ENCODE measurements around the gene ERN1.

The ERN1 gene

DNA sequence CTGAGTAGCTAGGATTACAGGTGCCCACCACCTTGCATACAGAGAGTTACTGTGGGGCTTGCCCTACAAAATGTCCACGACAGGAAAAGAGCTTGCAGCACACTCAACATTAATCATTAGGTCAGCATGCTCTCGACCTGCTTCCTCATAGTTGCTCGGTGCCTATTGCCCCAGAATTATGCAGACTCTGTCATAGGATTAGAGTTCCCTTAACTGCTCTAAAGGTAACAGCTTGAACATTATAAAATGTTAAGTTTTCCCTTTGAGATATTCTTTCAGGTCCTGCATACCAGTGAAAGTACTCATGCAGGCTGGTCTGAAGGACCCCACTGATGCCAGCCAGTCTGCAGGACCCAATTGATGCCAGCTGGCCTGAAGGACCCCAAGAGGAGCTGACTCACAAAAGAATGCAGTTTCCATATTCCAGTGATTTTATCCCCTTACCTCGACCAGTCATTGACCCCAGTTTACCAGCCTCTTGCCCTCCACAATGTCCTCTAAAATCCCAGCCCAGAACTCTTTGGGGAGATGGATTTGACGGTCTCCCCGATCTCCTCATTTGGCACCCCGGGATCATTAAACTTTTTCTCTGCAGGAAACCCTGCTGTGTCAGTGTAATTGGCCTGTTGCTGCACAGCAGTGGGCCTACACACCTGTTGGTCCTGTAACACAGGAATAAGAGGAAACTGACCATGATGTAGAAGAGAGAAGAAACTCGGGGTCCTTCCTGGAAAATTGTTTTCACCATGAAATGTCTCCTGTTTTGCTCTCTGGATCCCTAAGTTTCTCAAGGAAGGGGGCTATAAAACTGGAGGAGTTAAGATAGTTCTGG lies 120.2 kb downstream of the ERN1 start:
- no peak overlapping the region for H3K27ac ChIP-seq (replicated peaks; ENCODE audit: low read length)
- H3K4me3 ChIP-seq (ENCODE audit: low read length in 2 of 2) = no peak overlapping the region
- H3K79me1 ChIP-seq (ENCODE audit: low read depth, low read length) = no peaks in the 10 kb centered on the region
- peaks cover 0 to 5% of the 10 kb centered on the region in 2 donors for H3K4me1 ChIP-seq (ENCODE audit: control insufficient read depth in 2 of 2, insufficient read depth in 1 of 2, low read depth in 1 of 2, low read length in 2 of 2)
- H3K4ac ChIP-seq (ENCODE audit: low read length) = no peak overlapping the region
- H2AFZ ChIP-seq (ENCODE audit: low read length) = no peak overlapping the region
- no peaks in the 10 kb centered on the region for H3K36me3 ChIP-seq (replicated peaks in 1 of 2; ENCODE audit: control insufficient read depth in 2 of 2, insufficient read depth in 2 of 2, low read length in 2 of 2)
- no peak overlapping the region for H2BK120ac ChIP-seq (ENCODE audit: low read depth, low read length)
- H3K4me2 ChIP-seq (ENCODE audit: insufficient read depth, low read length, poor library complexity, severe bottlenecking) = no peak overlapping the region
- peaks cover 0 to 29% (median 0%) of the 10 kb centered on the region in 3 experiments for H3K27me3 ChIP-seq (ENCODE audit: control insufficient read depth in 3 of 3, insufficient read depth in 3 of 3, low read depth in 1 of 3, low read length in 3 of 3)
- H3K18ac ChIP-seq (ENCODE audit: low read length) = no peak overlapping the region
- H3K9ac ChIP-seq (ENCODE audit: low read depth, low read length, poor library complexity) = no peak overlapping the region
- no peak overlapping the region for H3K14ac ChIP-seq (ENCODE audit: low read length)
- H4K8ac ChIP-seq (ENCODE audit: low read depth, low read length) = no peak overlapping the region
- H2BK12ac ChIP-seq (ENCODE audit: low read length) = no peak overlapping the region
- WGBS, 2 donors (ENCODE audit: extremely low coverage in 2 of 2, insufficient read length in 2 of 2, insufficient replicate concordance in 1 of 2) = no CpG with 5 or more reads among the region's 8 CpGs
- H3K9me3 ChIP-seq (replicated peaks in 1 of 2; ENCODE audit: control insufficient read depth in 2 of 2, insufficient read depth in 1 of 2, low read depth in 1 of 2, low read length in 2 of 2) = no peaks in the 10 kb centered on the region
- no peak overlapping the region for H2BK5ac ChIP-seq (ENCODE audit: low read length)
- H2AK5ac ChIP-seq (ENCODE audit: low read depth, low read length) = no peak overlapping the region
- no peak overlapping the region for H4K91ac ChIP-seq (ENCODE audit: low read depth, low read length, poor library complexity)
- no peak overlapping the region for H3K23ac ChIP-seq (ENCODE audit: low read depth, low read length, poor library complexity)
- no peak overlapping the region for H2BK15ac ChIP-seq (ENCODE audit: low read length)
- DNase-seq (ENCODE audit: low spot score) = no peak

DNA sequence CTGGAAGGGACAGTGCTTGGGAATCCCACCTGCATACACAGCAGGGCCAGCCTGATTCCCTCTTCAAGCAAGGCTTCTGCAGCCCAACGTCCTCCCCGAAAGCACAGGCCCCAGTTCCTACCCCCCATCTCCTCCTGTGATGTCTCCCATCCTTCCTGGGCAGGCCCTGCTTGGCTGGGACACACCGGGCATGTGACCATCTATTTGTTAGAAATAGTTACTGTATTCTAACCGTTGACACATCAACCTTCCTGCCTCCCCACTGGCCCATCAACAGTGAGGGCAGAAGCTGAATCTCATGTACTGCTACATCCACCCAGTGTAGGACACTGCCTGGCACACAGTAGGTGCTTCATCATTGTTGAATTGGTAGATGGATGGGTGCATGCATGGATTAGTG lies 121.1 kb downstream of the ERN1 start:
- Histone ChIP-seq H3K9ac (ENCODE audit: low read depth, low read length, poor library complexity) (no peak overlapping the region), H3K4ac (ENCODE audit: low read length) (no peak overlapping the region), H2AK5ac (ENCODE audit: low read depth, low read length) (no peak overlapping the region), H3K4me2 (ENCODE audit: insufficient read depth, low read length, poor library complexity, severe bottlenecking) (no peak overlapping the region), H3K36me3 (replicated peaks in 1 of 2; ENCODE audit: control insufficient read depth in 2 of 2, insufficient read depth in 2 of 2, low read length in 2 of 2) (no peaks in the 10 kb centered on the region), H2BK12ac (ENCODE audit: low read length) (no peak overlapping the region), H2BK15ac (ENCODE audit: low read length) (no peak overlapping the region), H3K23ac (ENCODE audit: low read depth, low read length, poor library complexity) (no peak overlapping the region), H3K9me3 (replicated peaks in 1 of 2; ENCODE audit: control insufficient read depth in 2 of 2, insufficient read depth in 1 of 2, low read depth in 1 of 2, low read length in 2 of 2) (no peaks in the 10 kb centered on the region), H4K8ac (ENCODE audit: low read depth, low read length) (no peak overlapping the region), H3K27me3 (ENCODE audit: control insufficient read depth in 3 of 3, insufficient read depth in 3 of 3, low read depth in 1 of 3, low read length in 3 of 3) (peaks cover 0 to 30% (median 0%) of the 10 kb centered on the region in 3 experiments), H3K18ac (ENCODE audit: low read length) (no peak overlapping the region), H3K4me3 (ENCODE audit: low read length in 2 of 2) (peak overlapping the region in 1 of 2 donors; percentile 23), H2AFZ (ENCODE audit: low read length) (no peak overlapping the region), H4K91ac (ENCODE audit: low read depth, low read length, poor library complexity) (no peak overlapping the region), H3K27ac (replicated peaks; ENCODE audit: low read length) (no peak overlapping the region), H2BK5ac (ENCODE audit: low read length) (no peak overlapping the region), H3K79me1 (ENCODE audit: low read depth, low read length) (no peaks in the 10 kb centered on the region), H3K14ac (ENCODE audit: low read length) (no peak overlapping the region), H3K4me1 (ENCODE audit: control insufficient read depth in 2 of 2, insufficient read depth in 1 of 2, low read depth in 1 of 2, low read length in 2 of 2) (peaks cover 0 to 5% of the 10 kb centered on the region in 2 donors), H2BK120ac (ENCODE audit: low read depth, low read length) (no peak overlapping the region)
- DNase-seq (ENCODE audit: low spot score) = no peak
- WGBS, 2 donors (ENCODE audit: extremely low coverage in 2 of 2, insufficient read length in 2 of 2, insufficient replicate concordance in 1 of 2) = no CpG with 5 or more reads among the region's 4 CpGs

DNA sequence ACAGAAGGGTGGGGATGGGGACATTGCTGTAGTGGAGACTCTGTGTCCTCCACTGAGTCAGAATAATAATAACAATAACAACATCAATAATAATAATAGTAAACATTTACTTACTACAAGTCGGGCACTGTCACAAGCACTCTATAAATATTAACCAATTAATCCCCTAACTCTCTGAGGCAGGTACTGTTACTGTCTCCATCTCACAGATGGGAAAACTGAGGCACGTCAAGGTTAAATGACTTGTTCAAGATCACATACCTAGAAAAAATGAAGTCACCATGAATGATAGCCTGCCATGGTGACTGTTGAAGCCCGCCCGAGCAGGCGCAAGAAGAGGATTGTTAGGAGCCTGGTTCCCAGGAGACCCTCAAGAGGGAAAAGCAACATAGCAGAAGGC lies 121.6 kb downstream of the ERN1 start:
- Histone ChIP-seq H3K9ac (ENCODE audit: low read depth, low read length, poor library complexity) (no peak overlapping the region), H4K8ac (ENCODE audit: low read depth, low read length) (no peak overlapping the region), H2BK15ac (ENCODE audit: low read length) (no peak overlapping the region), H3K79me1 (ENCODE audit: low read depth, low read length) (no peaks in the 10 kb centered on the region), H2BK5ac (ENCODE audit: low read length) (no peak overlapping the region), H3K9me3 (replicated peaks in 1 of 2; ENCODE audit: control insufficient read depth in 2 of 2, insufficient read depth in 1 of 2, low read depth in 1 of 2, low read length in 2 of 2) (no peaks in the 10 kb centered on the region), H3K36me3 (replicated peaks in 1 of 2; ENCODE audit: control insufficient read depth in 2 of 2, insufficient read depth in 2 of 2, low read length in 2 of 2) (no peaks in the 10 kb centered on the region), H3K18ac (ENCODE audit: low read length) (no peak overlapping the region), H2BK120ac (ENCODE audit: low read depth, low read length) (no peak overlapping the region), H3K4me2 (ENCODE audit: insufficient read depth, low read length, poor library complexity, severe bottlenecking) (no peak overlapping the region), H3K4me3 (ENCODE audit: low read length in 2 of 2) (peak overlapping the region in 1 of 2 donors; percentile 23), H3K23ac (ENCODE audit: low read depth, low read length, poor library complexity) (no peak overlapping the region), H3K27me3 (ENCODE audit: control insufficient read depth in 3 of 3, insufficient read depth in 3 of 3, low read depth in 1 of 3, low read length in 3 of 3) (peaks cover 0 to 33% (median 0%) of the 10 kb centered on the region in 3 experiments), H2BK12ac (ENCODE audit: low read length) (no peak overlapping the region), H3K27ac (replicated peaks; ENCODE audit: low read length) (no peak overlapping the region), H4K91ac (ENCODE audit: low read depth, low read length, poor library complexity) (no peak overlapping the region), H3K4ac (ENCODE audit: low read length) (no peak overlapping the region), H3K14ac (ENCODE audit: low read length) (no peak overlapping the region), H2AK5ac (ENCODE audit: low read depth, low read length) (no peak overlapping the region), H3K4me1 (ENCODE audit: control insufficient read depth in 2 of 2, insufficient read depth in 1 of 2, low read depth in 1 of 2, low read length in 2 of 2) (peaks cover 0 to 5% of the 10 kb centered on the region in 2 donors), H2AFZ (ENCODE audit: low read length) (no peak overlapping the region)
- no CpG with 5 or more reads among the region's 5 CpGs for WGBS, 2 donors (ENCODE audit: extremely low coverage in 2 of 2, insufficient read length in 2 of 2, insufficient replicate concordance in 1 of 2)
- no peak for DNase-seq (ENCODE audit: low spot score)

DNA sequence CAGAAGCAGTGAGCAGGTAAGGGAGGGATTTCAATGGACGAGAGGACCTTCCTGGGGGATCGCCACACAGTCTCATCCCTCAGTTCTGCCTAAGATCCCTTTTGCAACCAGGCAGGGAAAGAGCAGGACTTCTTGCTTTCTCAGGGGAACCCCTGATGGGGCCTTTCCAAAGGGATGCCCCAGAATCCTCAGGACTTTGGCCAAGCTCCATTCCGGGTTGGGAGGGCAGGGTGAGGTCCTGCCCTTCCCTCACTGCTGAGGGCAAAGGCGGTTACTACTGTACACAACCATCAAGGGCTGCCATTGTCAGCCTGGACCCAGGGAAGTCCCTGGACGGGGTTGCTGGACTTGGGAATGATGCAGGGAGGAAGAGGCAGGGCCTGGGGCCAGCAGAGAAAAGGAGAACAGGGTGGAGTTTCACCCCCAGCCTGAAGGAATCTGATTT lies 122.1 kb downstream of the ERN1 start:
- no peaks in the 10 kb centered on the region for H3K36me3 ChIP-seq (replicated peaks in 1 of 2; ENCODE audit: control insufficient read depth in 2 of 2, insufficient read depth in 2 of 2, low read length in 2 of 2)
- no peak overlapping the region for H2BK15ac ChIP-seq (ENCODE audit: low read length)
- H3K27ac ChIP-seq (replicated peaks; ENCODE audit: low read length) = no peak overlapping the region
- no peak overlapping the region for H3K4me3 ChIP-seq (ENCODE audit: low read length in 2 of 2)
- H4K8ac ChIP-seq (ENCODE audit: low read depth, low read length) = no peak overlapping the region
- H3K4me2 ChIP-seq (ENCODE audit: insufficient read depth, low read length, poor library complexity, severe bottlenecking) = no peak overlapping the region
- H2AK5ac ChIP-seq (ENCODE audit: low read depth, low read length) = no peak overlapping the region
- no peak overlapping the region for H2AFZ ChIP-seq (ENCODE audit: low read length)
- H2BK5ac ChIP-seq (ENCODE audit: low read length) = no peak overlapping the region
- H3K18ac ChIP-seq (ENCODE audit: low read length) = no peak overlapping the region
- H2BK12ac ChIP-seq (ENCODE audit: low read length) = no peak overlapping the region
- no peak overlapping the region for H3K23ac ChIP-seq (ENCODE audit: low read depth, low read length, poor library complexity)
- H3K9ac ChIP-seq (ENCODE audit: low read depth, low read length, poor library complexity) = no peak overlapping the region
- no peak overlapping the region for H3K14ac ChIP-seq (ENCODE audit: low read length)
- H3K27me3 ChIP-seq (ENCODE audit: control insufficient read depth in 3 of 3, insufficient read depth in 3 of 3, low read depth in 1 of 3, low read length in 3 of 3) = peaks cover 0 to 33% (median 0%) of the 10 kb centered on the region in 3 experiments
- no peak for DNase-seq (ENCODE audit: low spot score)
- no peak overlapping the region for H3K4ac ChIP-seq (ENCODE audit: low read length)
- WGBS, 2 donors (ENCODE audit: extremely low coverage in 2 of 2, insufficient read length in 2 of 2, insufficient replicate concordance in 1 of 2) = no CpG with 5 or more reads among the region's 5 CpGs
- no peak overlapping the region for H2BK120ac ChIP-seq (ENCODE audit: low read depth, low read length)
- peaks cover 0 to 5% of the 10 kb centered on the region in 2 donors for H3K4me1 ChIP-seq (ENCODE audit: control insufficient read depth in 2 of 2, insufficient read depth in 1 of 2, low read depth in 1 of 2, low read length in 2 of 2)
- H3K79me1 ChIP-seq (ENCODE audit: low read depth, low read length) = no peaks in the 10 kb centered on the region
- H4K91ac ChIP-seq (ENCODE audit: low read depth, low read length, poor library complexity) = no peak overlapping the region
- H3K9me3 ChIP-seq (replicated peaks in 1 of 2; ENCODE audit: control insufficient read depth in 2 of 2, insufficient read depth in 1 of 2, low read depth in 1 of 2, low read length in 2 of 2) = no peaks in the 10 kb centered on the region
